SW 1271 (cell line): ENCODE data around the gene E2F3.

Experiments
- DNase-seq, 2 experiments: peaks; one replicate each; lab custom pipeline; 2025; lab: John Stamatoyannopoulos, UW

E2F3 gene

GRCh38 chr6:20533746-20534294 is 132.1 kb downstream of the E2F3 start:
- no peak for DNase-seq

DNA sequence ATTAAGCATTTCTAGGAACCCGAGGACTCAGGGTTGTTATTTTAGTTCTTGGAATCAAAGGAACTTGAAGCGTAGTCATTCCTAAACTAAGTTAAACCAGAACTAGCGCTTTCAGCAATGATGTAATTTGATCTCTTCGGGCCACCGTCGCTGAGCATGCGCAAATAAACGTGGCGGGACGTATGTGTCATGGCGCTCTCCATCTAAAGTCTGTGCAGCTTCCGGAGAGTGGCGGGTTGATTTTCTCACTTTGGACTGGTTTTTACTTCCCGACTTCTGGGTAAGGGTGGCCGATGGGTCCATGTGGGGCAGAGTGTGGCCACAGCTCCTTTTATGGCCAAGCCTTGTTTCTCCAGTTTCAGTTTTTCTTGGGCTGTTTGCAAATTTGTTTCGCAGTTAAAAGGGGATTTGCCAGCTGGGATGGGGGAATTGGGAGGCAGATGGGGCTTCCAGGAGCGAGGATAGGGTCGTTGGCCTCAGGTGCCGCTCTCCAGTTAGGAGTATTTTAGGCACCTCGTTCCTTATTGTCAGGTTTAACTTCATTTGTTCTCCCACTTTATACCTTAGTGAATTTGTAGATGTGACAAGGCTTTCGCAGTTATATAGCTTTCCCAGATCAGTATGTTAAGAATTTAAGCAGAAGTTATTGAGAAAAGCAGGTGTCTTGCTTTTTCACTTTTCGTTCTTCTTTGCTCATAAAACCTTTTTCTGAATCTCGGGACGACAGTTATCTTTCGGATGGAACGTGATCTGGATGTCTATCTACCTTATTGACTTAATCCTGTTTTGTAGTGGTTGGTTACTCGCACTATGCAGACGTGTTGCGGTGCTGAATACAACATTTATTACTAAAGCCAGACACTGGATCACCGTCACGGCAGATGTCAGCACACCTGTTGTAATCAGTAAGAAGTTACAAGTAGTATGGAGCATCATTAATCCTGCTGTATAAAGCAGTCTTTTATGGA is 132.9 kb downstream of the E2F3 start, which contains the start of gene CDKAL1:
CDKAL1 (plus strand) TSS at position 163 of the 968 bp plus-strand sequence. CDS start 11,894 bp downstream, outside the sequence.
- peak; percentile 77 to 93 for DNase-seq

DNA sequence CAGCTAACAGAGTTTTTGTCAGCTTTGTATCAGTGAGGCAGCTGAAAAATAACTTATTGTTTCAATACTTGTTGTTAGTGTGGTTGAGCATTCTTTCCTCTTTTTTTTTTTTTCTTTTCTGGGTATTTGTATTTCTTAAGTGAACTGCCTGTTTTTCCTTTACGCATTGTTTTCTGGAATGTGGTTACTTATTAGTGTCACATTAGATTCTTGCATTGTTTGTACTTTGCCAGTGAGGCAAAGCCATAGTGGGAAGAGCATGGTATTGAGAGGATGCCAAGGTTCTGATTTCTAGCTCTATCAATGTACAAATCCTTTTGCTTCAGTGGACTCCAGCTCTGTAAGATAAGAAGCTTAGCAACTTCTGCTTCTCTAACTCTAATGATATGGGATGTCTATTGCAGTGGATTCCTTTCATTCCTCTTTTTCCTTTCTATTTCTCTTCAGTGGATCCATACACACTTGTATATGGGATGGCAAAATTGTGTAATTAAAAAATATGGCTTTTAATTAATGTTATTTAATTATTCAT is 136.5 kb downstream of the E2F3 start:
- no peak for DNase-seq

DNA sequence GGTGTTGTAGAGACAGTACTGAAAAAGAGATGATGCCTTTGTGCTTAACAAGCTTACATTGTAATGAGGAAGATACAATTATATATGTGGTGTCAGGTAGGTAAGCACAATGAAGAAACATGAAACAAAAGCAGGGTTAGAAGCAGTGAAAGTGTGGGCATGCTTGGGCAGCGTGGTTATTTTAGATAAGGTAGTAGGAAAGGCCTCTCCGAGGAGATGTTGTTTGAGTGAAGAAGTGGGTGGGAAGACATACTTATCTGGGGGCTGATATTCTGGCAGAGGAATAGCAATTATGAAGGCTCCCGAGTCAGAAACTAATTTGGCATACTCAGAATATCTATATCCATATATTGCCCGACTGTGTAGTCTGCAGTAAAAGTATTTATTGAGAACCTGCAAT is 137.2 kb downstream of the E2F3 start:
- DNase-seq = no peak

- no peak for DNase-seq
Observed at GRCh38 chr6:20539387-20539786, 137.7 kb downstream of the E2F3 start.

DNA sequence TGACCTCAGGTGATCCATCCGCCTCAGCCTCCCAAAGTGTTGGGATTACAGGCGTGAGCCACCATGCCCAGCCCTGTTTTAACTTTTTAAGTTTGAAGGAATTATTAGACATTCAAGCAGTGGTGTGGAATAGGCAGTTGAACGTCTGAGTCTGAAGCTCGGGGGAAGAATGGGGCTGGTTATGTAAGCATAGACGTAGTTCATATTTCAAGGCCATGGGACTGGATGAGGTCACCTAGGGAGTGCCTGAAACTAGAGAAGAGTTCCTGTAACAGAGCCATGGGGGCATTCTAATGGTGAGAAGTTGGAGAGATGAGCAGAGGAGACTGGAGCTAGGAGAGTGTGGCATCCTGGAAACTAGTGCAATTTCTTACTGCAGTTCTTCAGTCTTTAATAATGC is 139.0 kb downstream of the E2F3 start:
- DNase-seq = no peak

- no peak for DNase-seq
Observed at GRCh38 chr6:20541382-20541781, 139.7 kb downstream of the E2F3 start.

DNA sequence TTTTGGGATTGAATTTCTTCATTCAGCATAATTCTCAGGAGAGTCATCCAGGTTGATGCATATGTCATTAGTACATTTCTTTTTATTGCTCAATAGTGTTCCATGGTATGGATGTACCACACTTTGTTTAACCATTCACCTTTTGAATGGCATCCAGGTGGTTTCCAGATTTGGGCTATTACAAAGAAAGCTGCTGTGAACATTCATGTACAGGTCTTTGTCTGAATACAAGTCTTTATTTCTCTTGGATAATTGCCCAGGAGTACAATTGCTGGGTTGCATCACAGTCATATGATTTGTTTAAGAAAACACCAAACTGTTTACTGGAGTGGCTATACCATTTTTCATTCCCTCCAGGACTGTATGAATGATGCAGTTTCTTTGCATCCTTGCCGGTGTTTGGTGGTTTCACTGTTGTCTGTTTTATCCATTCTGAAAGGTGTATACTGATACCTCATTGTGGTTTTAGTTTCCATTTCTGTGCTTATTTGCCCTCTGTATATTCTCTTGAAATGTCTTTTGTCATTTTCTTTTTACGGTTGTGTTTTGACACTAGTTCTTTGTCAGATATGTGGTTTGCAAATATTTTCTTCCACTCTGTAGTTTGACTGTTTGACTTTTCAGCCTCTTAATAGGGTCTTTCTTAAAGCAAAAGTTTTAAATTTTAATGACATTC is 141.4 kb downstream of the E2F3 start:
- DNase-seq = peak in 1 of 2 experiments; percentile 38
